K562 treated with DMSO at 1 percent for 24 hours (cell line): ENCODE data around the gene PRELID3B. TPM values are rescaled to one million over a fixed set of nuclear protein-coding genes. Genes with fewer than 3 reads are reported as not detected.

Source experiments
- total RNA-seq: library from RNA; unstranded; fragments of 300-600 nt; gene quantifications from 2 replicates; pipeline ENCODE4 v1.2.3, GENCODE V29; 2022; ENCODE audit warnings: low read depth; ENCODE audit not compliant: insufficient read depth

Gene PRELID3B
- 24.0 and 24.7 TPM in 2 replicates for total RNA-seq

GRCh38 chr20:59042151-59042795 lies at the start of gene PRELID3B:
TSS of gene PRELID3B (minus strand) at chr20:59042786. CDS start at chr20:59042730, 56 bp downstream.

GRCh38 chr20:59032023-59032712 lies 10.4 kb downstream of the PRELID3B start, which contains the start of gene ATP5F1E:
TSS of gene ATP5F1E (minus strand) at chr20:59032335. CDS start at chr20:59032251, 84 bp downstream.

DNA sequence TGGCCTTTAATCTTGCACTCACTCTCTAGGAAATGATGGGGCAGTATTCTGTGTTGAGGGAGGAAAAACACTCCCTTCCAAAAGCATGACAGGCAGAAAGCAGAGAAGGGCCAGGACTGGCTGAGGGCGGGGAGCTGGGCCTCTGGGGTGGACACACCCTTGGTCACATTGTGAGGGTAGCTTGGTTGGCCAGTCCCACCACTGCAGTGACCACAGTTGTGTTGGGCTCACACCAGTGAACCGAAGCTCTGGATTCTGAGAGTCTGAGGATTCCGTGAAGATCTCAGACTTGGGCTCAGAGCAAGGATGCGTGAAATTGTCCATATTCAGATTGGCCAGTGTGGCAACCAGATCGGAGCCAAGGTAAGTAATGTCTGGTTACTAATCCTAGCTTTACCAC lies 23.4 kb downstream of the PRELID3B start, which contains the start of gene TUBB1:
TSS of gene TUBB1 (plus strand) at position 213 of the 400 bp plus-strand sequence. CDS start at position 307, 94 bp downstream.

GRCh38 chr20:59006864-59007664 lies 35.5 kb downstream of the PRELID3B start, which contains the start of gene CTSZ:
TSS of gene CTSZ (minus strand) at chr20:59007254. CDS start at chr20:59007128, 126 bp downstream.

Other genes starting within 250 kb of the PRELID3B start
- gene GNAS-AS1, start 191.9 kb downstream of the PRELID3B start, total RNA-seq: 0.66 and 0.89 TPM in 2 replicates
- gene GNAS, start 190.1 kb downstream of the PRELID3B start, total RNA-seq: 658 and 711 TPM in 2 replicates
- 65.6 and 67.4 TPM in 2 replicates for gene NELFCD, start 61.5 kb downstream of the PRELID3B start, total RNA-seq
- 128 and 138 TPM in 2 replicates for gene CTSZ, start 35.5 kb downstream of the PRELID3B start, total RNA-seq
- gene TUBB1, start 23.4 kb downstream of the PRELID3B start, total RNA-seq: 0.36 TPM in 1 of 2 replicates, not detected in the other
- gene ATP5F1E, start 10.5 kb downstream of the PRELID3B start, total RNA-seq: 18.9 and 21.6 TPM in 2 replicates
- not detected in 2 replicates for gene ZNF831, start 121.0 kb upstream of the PRELID3B start, total RNA-seq